GM18511 (cell line): ENCODE results near the gene MAL.

ENCODE experiments used
- ATAC-seq: cut with Tn5 transposase; IDR thresholded peaks from one replicate; pipeline ENCODE4 v1.9.1; 2021; ENCODE audit warnings: mild to moderate bottlenecking, moderate library complexity; ENCODE audit not compliant: unreplicated experiment

Gene MAL

DNA sequence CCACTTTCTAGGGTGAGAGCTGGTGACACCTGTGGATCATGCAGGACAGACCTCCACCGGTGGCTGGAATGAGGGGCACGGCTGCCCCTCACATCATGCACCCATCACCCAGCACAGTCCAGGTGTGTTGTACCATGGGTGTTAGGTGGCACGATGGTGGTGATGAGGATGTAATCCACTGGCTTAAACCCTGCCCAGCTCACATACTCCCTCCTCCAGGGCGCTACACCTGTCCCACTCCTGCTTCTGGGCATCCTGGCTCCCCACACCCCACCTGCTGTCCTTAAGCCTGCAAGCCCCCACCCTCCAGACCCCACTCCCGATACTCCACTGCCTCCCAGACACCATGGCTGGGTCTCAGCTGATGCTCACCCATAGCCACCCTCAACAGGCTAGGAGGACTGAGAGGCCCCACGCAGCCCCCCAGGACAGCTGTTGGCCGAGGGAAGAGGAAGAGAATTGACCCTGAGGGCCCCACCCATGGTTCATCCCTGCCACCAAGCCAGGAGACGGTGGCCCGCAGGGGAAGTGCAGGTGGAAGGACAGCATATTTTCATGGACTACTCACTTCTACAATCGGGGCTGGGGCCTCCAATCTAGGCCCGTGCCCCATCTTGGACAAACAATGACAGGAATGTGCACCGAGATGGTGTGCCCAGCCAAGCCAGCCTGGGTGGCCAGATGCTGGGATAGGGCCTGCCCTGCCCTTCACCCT is 34.3 kb downstream of the MAL start:
- ATAC-seq = no peak

DNA sequence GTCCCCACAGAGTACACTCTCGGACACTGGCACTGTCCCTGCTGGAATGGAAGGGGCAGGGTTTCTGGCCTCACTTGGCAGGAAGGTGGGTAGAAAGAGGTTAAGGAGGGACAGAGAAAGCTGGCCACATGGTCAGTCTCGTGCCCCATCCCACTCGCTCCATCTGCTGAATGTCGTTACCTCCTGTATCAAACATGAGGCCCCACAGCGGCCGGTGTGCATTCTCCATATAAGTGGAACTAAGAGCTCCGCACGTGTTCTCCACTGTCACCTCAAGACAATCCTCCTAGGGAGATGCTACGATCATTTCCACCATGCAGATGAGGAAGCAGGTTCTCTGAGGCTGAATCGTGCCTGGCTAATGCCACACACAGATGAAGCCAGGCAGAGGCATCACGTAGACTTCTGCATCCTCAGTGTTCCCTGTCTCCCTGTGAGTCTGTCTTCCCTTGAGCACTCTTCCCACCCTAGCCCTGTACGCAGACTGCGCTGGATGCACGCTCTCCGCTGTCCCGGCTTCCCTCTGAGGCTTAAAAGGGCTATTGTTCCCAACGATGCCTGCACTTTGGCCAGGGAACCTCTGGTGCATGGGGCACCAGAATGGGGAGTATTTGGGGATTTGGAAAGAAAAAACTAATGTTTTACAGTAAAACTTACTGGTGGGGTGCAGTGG is 35.1 kb downstream of the MAL start:
- ATAC-seq = no peak

DNA sequence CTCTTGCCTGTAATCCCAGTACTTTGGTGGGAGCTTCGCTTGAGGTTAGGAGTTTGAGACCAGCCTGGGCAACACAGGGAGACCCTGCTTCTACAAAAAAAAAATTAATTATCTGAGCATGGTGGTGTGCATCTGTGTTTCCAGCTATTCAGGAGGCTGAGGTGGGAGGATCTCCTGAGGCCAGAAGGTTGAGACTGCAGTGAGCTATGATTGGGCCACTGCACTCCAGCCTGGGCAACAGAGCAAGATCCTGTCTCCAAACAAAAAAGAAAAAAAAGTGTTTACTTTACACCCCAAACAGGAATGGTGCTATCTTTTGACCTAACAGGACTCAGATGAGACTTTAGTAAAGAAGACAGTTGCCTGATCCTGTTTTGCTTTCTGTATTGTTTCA is 35.6 kb downstream of the MAL start:
- ATAC-seq = no peak

DNA sequence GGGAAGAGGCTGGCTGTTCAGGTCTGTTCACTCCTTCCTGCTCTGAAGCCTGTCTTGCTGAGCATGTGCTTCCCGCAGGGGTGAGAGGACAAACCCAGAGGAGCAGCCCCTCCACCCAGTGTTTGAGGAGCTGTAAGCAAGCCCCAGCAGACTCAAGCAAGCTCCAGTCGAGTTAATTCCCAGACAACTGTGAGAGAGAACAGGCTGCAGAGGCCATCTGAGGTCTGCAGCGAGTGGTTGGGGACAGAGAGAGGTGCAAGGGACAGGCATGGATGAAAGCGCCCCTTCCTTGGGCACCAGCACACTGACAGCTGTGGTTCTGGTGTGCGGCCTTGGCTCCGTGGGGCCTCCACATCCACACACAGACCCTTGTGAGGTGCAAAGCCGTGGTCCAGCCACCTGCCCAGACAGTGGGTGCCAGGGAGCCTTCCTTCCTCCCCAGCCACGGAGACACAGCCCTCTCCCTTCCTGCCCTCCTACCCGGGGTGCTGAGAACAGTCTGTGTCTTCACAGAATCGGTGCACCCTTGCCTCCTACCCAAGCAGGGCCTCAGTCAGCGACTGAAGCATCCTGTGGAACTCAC is 36.2 kb downstream of the MAL start:
- ATAC-seq = no peak

DNA sequence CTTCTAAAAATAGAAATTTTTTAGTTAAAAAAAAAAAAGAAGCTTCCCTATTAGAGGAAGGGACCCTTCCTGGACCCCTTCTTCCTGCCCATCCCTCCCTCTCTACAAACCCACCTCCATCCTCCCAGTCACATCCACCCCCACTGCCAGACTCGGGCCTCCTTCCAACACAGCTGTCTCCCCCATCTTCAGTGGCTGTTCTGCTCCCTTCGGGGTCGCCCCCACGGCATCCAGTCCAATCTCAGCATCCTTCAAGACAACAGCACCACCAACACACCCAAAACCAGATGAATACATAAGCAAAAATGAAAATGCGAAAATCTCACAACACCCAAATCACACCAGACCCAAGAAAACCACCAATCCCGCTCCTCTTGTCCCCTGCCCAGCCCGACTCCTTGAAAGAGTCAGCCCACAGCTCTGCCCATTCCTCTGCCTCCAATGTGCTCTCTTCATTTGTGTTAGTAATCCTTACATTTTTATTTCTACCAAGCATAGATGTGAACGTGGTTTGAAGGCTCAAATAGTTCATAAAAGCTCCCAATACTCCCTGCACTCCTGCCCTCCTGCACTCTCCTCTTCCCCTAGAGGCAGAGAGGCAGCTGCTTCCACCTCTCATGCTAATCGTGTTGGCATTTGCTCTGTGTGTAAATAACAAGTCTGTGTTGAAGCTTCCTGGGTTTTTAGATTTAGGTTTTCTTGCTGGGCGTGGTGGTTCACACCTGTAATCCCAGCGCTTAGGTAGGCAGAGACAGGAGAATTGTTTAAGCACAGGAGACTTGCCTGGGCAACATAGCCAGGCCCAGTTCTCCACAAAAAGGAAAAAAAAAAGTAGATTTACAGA is 37.0 kb downstream of the MAL start:
- peak; percentile 47 for ATAC-seq

DNA sequence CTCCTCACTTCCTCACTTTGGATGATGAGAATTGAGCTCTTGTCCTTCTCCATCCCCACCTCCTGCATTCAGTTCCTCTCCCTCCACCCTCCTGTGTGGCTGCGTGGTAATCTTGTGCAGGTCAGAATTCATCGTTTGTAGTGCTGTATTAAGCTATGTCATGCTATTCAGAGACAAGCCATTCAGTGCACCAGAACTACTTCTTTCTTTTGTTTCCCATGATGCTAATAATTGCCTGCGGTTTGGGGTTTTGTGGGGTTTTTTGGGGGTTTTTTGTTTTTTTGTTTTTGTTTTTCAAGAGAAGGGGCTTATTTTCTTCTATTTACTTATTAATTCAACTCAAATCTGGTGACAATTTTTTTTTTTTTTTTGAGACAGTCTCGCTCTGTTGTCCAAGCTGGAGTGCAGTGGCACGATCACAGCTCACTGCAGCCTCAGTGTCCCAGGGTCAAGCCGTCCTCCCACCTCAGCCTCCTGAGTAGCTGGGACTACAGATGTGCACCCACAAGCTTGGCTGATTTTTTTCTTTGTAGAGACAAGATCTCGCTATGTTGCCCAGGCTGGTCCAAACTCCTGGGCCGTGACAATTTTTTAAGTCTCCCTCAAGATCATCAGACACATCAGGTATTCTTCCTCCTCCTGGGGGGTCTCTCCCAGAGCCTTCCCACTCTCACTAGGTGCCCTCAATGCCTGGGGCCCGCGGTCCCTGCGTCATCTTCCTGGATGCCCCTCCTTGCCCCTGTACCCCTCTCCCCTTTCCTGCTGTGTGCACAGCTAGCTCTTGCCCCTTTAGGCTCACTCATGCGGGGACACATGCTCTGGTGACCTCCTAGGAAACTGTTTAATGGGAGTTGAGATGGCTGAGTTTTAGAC is 37.8 kb downstream of the MAL start:
- ATAC-seq = peak; percentile 89

DNA sequence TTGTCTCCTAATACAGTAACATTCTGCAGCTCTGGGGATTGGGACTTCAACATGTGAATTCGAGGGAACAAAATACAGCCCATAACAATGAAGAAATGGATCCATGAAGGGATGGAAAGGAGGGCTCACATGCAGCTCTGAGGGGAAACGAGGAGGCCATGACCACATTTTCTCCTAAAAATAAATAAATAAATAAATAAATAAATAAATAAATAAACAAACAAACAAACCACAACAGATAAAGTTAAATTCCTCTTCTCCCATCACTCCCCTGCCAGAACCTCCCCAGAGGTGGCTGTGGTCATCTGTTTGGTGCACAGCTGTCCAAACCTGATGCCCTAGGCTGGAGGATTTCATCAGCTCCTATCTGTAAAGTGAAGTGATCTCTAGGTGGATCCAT is 42.7 kb downstream of the MAL start:
- no peak for ATAC-seq

DNA sequence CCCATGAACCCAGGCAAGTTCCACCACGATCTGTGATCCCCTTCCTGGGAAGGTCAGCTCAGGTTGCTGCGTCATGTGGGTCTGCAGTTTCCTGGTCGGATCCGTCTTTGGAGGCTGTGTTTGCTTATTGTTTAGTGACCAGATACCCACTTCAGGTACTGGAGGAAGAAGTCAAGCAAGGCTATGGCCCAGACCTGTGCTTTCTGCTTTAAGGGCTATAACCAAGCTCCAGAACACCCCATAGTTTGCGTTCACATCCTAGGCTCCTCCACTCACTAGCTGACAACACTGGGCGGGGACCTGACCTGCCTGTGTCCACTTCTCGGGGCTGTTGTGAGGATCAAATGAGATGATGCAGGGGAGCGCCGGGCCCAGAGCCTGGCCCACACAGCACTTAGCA is 44.0 kb downstream of the MAL start:
- no peak for ATAC-seq

DNA sequence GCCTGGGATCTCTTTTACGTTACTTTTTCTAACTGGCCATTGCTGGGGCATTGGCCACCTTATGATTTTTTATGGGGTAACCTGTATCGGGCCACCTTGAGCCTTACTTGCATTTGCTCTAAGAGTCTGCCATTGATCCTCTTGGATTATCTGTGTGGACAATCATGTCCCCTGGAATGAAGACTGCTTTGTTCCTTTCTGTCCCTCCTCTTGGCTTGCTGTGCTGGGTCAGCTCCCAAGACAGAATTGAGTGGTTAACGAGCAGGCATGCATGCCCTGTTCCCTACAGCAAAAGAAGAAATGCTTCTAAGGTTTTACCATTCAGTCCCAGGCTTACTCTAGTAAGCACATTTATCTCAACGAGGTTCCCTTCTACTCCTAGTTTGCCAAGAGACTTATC is 46.3 kb downstream of the MAL start:
- no peak for ATAC-seq

DNA sequence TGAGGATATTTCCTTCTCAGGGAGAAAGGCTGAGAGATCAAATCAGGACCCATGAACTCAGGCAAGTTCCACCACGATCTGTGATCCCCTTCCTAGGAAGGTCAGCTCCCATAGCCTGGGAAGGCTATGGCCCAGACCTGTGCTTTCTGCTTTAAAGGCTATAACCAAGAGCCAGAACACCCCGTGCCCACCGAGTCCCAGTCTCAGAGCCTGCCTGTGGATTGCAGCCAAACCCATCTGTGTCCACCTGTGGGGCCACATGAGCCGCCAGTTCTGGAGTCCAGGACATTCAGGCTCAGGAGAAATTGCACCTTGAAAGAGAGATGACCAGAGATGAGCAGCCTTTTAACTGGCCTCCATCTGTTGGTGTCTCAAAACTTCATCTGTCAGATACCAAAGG is 46.9 kb downstream of the MAL start:
- no peak for ATAC-seq

DNA sequence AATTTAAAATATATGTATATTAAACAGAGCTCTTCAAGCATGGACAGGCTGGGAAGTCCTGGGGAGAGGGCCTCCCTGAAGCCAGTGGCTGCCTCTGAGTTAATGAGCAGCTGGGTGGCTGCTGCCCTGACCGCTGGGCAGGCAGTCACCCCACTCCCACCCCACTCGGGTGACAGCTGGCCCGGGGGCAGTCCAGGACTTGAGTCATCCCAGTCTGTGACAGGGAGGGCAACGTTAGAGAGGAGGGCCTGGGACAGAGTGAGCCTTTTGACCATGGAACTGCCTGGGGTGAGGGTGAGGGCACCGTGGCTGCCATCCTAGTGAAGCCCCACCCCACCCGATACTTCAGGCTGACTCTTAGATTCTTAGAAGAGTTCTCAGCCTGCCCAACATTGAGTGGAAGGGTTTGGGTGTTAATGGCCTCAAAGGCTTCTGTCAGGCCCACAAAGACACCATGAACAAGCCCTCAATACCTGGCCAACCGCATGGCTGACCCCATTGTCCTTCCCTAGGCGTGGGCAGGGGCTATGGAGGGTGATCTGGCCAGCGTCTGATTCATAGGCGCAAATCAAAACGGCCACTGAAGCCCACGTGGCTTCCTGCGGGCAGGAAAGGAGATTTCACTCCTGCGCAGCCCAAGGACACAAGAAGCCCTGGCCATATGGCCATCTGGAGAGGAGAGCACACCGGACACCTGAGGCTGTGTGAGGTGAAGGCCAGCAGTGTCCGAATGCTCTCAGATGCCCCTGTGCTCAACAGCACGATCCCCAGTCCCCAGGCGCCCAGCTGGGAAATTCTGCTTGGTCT is 48.6 kb downstream of the MAL start:
- no peak for ATAC-seq

DNA sequence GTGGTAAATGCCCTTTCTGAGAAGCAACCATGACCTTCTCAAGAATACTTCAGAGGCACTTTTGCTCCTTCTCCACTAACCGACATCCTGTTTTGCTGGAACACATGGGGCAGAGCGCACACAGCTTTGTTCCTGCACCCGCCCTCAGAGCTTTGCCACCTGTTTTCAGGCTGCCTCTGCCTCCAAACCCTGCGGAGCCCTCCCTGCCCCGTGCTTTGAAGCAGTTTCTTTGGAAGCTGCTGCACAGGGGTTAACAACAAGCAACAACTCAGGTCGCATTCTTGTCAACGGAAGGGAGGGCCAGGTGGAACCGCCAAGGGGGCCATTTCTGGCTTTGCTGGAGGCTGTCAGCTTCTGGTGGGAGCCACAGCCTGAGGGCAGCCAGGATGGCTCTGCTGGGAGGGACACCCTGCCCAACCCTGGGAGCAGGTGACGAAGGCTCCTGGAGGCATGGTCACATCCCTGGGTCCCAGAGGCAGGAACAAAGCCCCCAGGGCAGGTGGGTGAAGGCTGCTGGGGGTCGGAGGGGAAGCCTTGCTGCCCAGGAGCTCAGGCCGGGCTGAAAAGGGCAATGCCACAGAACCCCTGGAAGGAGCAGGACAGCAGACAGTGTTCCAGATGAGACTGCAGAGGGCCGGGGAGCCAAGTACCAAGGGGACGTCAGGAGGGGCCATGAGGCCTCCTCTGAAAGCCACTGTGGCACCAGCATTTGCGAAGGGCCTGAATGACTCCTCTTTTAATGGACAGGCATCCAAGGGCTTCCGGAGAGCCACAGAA is 49.3 kb downstream of the MAL start:
- no peak for ATAC-seq

DNA sequence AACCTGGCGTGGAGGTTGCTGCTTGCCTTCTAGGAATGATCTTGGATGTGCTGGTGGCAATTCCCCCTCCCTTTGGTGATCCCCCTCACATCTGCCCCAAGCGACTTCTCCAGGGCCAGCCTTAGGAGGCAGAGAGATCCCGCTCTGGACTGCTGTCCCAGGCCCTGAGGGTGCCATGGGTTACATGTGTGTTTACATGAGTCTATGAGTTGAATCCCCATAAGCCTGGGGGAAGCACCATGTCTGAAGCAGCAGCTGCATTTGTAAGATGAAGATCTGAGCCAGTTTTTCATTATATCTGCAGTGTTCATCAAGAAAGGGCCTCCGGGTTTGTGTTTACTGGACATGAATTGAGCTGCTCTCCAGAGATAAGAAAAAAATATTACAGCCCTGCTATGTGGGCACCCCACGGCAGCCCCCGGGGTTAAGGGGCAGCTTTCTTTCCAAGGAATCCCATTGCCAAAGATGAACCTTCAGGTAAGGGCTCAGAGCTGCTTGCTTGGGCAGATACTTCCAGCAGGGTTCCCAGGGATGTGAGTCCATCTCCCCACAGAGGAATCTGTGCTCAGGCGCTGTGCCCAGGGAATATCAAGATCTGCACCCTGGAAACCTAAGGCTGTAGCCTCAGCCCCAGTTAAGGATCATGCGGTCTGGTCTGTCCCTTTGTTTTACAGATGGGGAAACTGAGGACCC is 50.1 kb downstream of the MAL start:
- ATAC-seq = no peak

DNA sequence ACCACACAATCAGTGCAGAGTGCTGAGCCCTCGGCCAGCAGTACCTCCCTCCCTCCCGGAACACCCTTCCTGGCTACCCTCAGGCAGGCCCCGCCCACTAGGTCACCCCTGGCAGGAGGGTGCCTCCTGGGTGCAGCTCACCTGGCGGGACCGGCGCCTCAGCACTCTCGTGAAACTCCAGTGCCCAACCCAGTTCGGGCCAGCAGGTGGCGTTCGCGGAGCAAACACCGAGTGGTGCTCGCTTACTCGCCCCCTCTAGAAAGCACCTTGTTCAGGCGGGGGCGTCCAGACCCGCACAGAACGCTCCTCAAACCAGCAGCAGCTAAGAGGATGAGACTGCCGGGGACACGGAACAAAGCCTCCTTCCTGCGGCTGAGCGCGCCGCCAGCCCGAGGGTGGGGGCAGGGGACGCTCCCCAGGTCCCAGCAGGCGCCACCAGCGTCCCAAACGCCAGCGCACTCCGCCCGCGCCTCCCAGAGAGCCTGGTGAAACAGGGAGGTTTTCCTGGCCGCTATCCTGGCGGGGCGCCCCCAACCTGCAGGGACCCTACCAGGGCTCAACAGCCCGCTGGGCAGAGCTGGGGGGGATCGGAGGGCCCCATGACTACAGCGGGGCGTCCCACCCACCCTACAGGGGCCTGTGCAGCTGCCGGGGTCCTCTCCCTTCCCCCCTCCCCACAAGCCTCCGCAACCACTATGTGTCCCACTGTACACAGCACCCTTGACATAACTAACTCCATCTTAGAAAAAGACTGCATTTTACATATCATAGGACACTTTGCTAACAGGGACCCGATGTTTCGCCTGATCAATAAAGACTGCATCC is 51.4 kb downstream of the MAL start:
- ATAC-seq = peak; percentile 87

DNA sequence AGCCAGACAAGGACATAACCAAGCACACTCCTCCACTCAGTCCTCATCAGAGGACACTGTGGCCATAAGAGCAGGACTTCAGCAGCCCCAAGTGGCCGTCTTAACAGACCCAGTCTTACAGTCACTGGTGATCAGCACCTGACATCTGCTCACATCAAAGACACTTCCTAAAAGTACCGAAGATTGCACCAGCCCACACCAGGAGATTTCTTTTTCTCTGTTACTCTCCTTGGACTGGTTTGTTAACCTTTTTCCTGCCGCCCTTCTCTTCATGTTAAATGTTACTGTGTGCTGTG is 52.0 kb downstream of the MAL start:
- no peak for ATAC-seq

DNA sequence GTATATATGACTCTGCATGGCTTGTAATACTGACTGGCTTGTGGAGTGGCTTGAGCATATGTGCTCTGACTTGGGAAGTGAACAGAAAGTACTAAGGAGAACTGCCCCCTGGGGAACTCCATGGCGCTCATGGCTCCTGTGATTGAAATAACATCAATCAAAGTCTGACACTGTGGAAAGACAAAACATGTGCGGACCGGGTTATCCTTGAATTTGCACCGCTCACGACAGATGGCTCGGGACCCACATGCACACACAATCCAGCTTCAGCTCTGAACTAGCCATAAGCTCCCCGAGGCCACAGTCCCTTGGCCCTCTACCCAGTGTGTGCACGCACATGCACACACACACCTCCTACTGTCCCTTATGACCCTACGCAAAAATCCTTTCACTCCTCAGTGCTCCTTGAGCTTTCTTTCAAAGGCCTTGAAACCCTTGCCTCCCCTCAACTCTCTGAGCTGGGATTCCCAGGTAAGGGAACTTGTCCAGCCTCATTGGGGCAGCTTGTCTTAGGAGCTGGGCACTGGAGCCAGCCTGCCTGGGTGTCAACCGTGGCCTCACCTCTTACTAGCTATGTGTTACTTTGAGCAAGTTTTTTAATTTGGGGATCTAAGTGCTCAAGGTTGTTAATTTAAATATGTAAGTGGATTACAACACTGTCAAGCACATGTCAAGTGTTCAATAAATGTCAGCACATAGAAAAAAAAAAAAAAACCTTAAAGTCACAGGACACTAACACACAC is 52.5 kb downstream of the MAL start:
- ATAC-seq = no peak

DNA sequence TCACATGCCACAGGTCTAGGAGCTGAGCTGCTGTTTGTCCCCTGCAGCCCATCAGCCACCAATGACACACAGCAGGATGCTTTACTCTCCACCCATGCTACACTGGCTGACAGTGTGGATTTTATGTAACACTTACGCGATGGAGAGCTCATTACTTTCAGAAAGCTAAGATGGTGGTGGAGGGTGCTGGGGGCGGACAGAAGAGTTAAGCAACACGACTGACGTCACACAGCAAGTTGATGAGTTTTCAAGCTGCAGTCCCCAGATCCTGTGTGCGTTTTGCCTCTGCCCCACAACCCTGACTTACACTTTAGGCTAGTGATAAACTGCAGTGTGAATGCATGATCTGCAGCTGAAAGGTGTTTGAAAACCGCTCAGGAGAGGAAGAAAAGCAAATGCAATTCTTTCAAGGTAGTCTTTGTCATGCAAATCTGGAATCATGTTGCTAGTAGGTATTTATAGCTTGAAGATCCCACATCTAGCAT is 53.7 kb downstream of the MAL start:
- no peak for ATAC-seq
